Stimulated activated CD4-positive, alpha-beta T cell treated with anti-CD3 and anti-CD28 coated beads, Interleukin-12 subunit alpha, Interleukin-12 subunit beta, amount 100 ng/mL, for 48 hours (primary cell): ENCODE data around the gene ECT2L.
"Not testable (repeated sequence)": the region's sequence is repeated elsewhere in the genome, so short reads cannot be mapped to it uniquely, and the experiment has no call there.

ENCODE experiments used
- DNase-seq, 3 donors: peaks; one replicate each; pipeline ENCODE4 v3.0.0-alpha.2; 2020; ENCODE audit warnings: low read depth in 2 of 3, low spot score in 1 of 3

Gene ECT2L

GRCh38 chr6:138925806-138926205, 129.9 kb downstream of the ECT2L start:
- no peak for DNase-seq

- no peak for DNase-seq
Observed at GRCh38 chr6:138926579-138926978, 130.7 kb downstream of the ECT2L start.

GRCh38 chr6:138931660-138932059, 135.8 kb downstream of the ECT2L start:
- DNase-seq = no peak

GRCh38 chr6:138936873-138937272, 141.0 kb downstream of the ECT2L start:
- DNase-seq = not testable (repeated sequence)

GRCh38 chr6:138943089-138943625, 147.3 kb downstream of the ECT2L start:
- no peak for DNase-seq

GRCh38 chr6:138944412-138944811, 148.5 kb downstream of the ECT2L start:
- peak in 1 of 3 donors; percentile 3 for DNase-seq

- no peak for DNase-seq
Observed at GRCh38 chr6:138945354-138945753, 149.5 kb downstream of the ECT2L start.

GRCh38 chr6:138948004-138948403, 152.1 kb downstream of the ECT2L start:
- DNase-seq = no peak

GRCh38 chr6:138948546-138949179, 152.8 kb downstream of the ECT2L start:
- DNase-seq = no peak

- no peak for DNase-seq
Observed at GRCh38 chr6:138953451-138953850, 157.6 kb downstream of the ECT2L start.
